Measurements from ENCODE around the gene PALS1.

Gene PALS1

DNA sequence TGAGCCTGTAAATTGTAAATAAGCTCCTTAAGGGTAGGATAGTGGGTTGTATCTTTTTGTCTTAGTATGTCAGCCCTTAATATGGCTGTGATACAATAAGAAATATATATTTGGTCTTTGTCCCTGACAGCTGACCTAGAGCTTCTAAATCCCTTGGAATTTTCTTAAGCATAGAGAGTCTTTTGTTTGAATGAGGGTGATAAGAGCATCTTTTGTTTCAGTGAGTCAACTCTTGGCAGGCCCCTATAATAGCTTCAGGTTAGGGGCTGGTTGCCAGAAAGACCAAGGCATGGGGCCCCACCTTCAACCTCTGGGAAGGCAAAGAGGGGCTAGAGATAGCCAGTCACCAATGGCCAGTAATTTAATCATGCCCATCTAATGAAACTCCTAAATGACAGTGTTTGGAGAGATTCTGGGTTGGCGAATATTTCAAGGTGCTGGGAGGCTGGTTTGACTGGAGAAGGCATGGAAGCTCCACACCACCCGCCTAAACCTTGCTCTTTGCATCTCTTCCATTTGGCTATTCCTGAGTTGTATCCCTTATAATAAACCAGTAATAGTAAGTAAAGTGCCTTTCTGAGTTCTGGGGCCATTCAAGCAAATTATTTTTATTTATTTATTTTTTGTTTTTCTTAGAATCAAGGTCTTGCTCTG lies 10.5 kb downstream of the PALS1 start:
- DNase-seq (ENCODE audit: low read depth), result no peak
- no peak overlapping the region for H3K4me3 ChIP-seq (ENCODE audit: low read depth, low read length)
- TF ChIP-seq, protein P1, sequence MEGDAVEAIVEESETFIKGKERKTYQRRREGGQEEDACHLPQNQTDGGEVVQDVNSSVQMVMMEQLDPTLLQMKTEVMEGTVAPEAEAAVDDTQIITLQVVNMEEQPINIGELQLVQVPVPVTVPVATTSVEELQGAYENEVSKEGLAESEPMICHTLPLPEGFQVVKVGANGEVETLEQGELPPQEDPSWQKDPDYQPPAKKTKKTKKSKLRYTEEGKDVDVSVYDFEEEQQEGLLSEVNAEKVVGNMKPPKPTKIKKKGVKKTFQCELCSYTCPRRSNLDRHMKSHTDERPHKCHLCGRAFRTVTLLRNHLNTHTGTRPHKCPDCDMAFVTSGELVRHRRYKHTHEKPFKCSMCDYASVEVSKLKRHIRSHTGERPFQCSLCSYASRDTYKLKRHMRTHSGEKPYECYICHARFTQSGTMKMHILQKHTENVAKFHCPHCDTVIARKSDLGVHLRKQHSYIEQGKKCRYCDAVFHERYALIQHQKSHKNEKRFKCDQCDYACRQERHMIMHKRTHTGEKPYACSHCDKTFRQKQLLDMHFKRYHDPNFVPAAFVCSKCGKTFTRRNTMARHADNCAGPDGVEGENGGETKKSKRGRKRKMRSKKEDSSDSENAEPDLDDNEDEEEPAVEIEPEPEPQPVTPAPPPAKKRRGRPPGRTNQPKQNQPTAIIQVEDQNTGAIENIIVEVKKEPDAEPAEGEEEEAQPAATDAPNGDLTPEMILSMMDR (IDR thresholded peaks at IDR 0.05; ENCODE audit: control insufficient read depth, extremely low read depth, insufficient read depth), result no peak

DNA sequence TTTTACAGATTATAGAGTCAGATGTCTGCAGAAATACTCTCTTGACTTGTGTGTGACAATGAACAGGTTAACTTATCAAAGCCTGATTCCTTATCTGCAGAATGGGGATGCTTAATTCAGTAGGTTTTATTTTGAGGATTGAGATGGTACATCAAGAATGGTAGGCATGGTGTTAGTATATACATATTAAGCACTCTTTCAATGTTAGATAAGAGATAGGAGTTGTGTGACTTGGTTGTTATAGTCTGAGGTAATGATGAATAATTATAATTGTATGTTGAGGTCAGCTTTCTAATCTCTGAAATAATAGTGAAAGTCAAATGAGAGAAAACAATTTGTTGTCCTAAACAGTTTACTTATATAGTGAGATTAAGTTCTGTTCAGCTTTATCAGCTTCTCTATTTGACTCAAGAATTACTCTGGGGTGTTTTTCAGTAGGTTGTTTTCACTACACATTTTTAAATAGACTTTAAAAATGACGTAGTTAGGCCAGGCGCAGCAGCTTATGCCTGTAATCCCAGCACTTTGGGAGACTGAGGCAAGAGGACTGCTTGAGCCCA lies 11.9 kb downstream of the PALS1 start:
- TF ChIP-seq, protein P1 (IDR thresholded peaks at IDR 0.05; ENCODE audit: control insufficient read depth, extremely low read depth, insufficient read depth), result no peak
- no peak for DNase-seq (ENCODE audit: low read depth)
- H3K4me3 ChIP-seq (ENCODE audit: low read depth, low read length), result no peak overlapping the region

DNA sequence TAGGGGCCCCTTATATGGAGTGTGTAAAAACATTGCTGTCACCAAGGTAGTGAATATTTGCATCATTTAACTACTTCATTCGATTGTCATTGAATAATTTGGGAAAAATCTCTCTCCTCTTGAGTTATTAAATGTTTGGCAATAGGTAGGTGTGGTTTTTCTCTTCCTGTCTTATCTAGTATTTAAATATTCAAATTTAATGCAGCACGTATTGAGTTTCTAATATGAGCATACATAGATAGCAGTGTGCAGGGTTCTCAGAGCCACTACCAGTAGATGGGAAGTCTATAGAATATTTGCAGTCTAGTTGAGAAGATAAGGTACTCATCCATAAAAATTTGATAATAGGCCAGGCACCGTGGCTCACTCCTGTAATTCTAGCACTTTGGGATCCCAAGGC lies 16.7 kb downstream of the PALS1 start:
- TF ChIP-seq, protein P1 (IDR thresholded peaks at IDR 0.05; ENCODE audit: control insufficient read depth, extremely low read depth, insufficient read depth), result no peak
- no peak overlapping the region for H3K4me3 ChIP-seq (ENCODE audit: low read depth, low read length)
- DNase-seq (ENCODE audit: low read depth), result no peak

DNA sequence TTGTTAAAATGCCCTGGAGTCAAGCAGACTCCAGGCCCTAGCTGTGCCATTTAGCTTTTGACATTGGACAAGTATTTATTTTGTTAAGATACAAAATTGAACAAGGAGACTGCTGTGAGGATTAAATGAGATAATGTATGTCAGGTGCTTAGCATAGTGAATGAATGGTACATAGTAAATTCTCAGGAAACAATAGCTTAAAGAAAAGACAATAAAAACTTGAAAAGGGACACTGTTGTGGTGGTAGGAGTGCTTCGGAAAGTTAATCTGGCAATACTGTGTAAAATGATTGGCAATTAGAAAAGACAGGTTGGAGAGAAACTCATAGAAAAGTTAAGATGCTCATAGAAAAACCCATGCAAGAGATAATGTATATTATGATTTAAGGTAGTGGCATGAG lies 19.7 kb downstream of the PALS1 start:
- DNase-seq (ENCODE audit: low read depth), result no peak
- H3K4me3 ChIP-seq (ENCODE audit: low read depth, low read length), result no peak overlapping the region
- TF ChIP-seq, protein P1 (IDR thresholded peaks at IDR 0.05; ENCODE audit: control insufficient read depth, extremely low read depth, insufficient read depth), result no peak

DNA sequence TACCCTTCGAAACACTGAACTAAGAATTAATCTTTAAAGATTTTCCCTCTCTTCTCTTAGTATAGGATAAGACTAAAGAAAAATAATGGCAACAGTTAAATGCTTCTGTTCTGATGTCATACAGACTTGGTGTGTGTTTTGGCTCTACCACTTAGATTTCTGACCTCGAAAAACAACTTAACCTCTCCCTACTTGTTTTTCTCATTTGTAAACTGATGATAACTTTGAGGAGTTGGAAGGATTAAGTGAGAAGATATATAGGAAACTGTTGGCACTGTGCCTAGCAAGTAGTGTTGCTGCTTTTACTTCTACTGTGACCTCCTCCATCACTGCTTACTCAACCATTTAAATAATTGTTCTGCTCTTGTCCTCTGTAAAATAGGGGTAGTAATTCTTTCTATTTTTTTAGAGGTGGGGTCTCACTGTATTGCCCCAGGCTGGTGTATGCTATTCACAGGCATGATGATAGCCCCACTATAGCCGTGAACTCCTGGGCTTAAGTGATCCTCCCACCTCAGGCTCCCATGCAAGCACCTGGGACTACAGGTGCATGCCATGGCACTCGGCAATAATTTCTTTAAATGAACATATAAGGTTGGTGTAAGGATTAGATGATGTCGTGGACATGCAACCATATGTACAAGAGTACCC lies 22.4 kb downstream of the PALS1 start:
- DNase-seq (ENCODE audit: low read depth), result no peak
- TF ChIP-seq, protein P1 (IDR thresholded peaks at IDR 0.05; ENCODE audit: control insufficient read depth, extremely low read depth, insufficient read depth), result no peak
- H3K4me3 ChIP-seq (ENCODE audit: low read depth, low read length), result no peak overlapping the region

DNA sequence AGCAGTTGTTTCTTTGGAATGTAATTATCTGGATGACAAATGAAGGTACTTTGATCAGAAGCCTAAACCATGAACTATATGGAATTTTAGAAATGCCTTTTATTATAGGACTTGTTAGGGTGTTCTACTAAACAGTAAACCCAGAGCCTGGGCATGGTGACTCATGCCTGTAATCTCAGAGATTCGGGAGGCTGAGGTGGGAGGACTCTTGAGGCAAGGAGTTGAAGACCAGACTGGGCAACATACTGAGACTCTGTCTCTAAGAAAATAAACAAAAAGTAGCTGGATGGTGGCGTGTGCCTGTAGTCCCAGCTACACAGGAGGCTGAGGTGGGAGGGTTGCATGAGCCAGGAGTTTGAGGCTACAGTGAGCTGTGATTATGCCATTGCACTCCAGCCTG lies 23.9 kb downstream of the PALS1 start:
- no peak for DNase-seq (ENCODE audit: low read depth)
- H3K4me3 ChIP-seq (ENCODE audit: low read depth, low read length), result no peak overlapping the region
- TF ChIP-seq, protein P1 (IDR thresholded peaks at IDR 0.05; ENCODE audit: control insufficient read depth, extremely low read depth, insufficient read depth), result no peak
